HUES48 (cell line): ENCODE results near the gene ZMAT1.
"Not testable (repeated sequence)": the region's sequence is repeated elsewhere in the genome, so short reads cannot be mapped to it uniquely, and the experiment has no call there.

ENCODE experiments used
- H3K27ac ChIP-seq: one replicate; pipeline ENCODE4 v1.7.0; 2013; ENCODE audit warnings: low read depth, low read length, inconsistent platforms
- H3K27me3 ChIP-seq: 2 replicates; pipeline ENCODE4 v1.6.1; 2013; ENCODE audit warnings: mild to moderate bottlenecking, low read length; ENCODE audit not compliant: control insufficient read depth, insufficient read depth
- H3K36me3 ChIP-seq: 2 replicates; pipeline ENCODE4 v1.6.1; 2013; ENCODE audit warnings: low read length; ENCODE audit not compliant: control insufficient read depth, insufficient read depth
- H3K4me1 ChIP-seq: 2 replicates; pipeline ENCODE4 v1.6.1; 2013; ENCODE audit warnings: mild to moderate bottlenecking, low read length; ENCODE audit not compliant: control insufficient read depth, insufficient read depth
- H3K4me3 ChIP-seq: 2 replicates; pipeline ENCODE4 v1.5.1; 2013; ENCODE audit warnings: mild to moderate bottlenecking, low read depth, low read length
- H3K9ac ChIP-seq: 2 replicates; pipeline ENCODE4 v1.6.1; 2013; ENCODE audit warnings: mild to moderate bottlenecking, low read depth, low read length, moderate library complexity
- H3K9me3 ChIP-seq: 2 replicates; pipeline ENCODE4 v1.6.1; 2013; ENCODE audit warnings: low read length; ENCODE audit not compliant: control insufficient read depth, insufficient read depth

ZMAT1 gene

GRCh38 chrX:101931488-101932248 lies at the start of gene ZMAT1:
ZMAT1 (minus strand) TSS chrX:101932027; CDS start chrX:101932008, 19 bp downstream.
- Histone ChIP-seq H3K4me1 (peaks cover 11% of the 10 kb centered on the region; the same call in 1 of the 2 replicates), H3K9me3 (peaks cover 28% of the 10 kb centered on the region), H3K9ac (peak within 1 kb of the TSS; percentile 71; the same call in 1 of the 2 replicates), H3K27ac (peak within 1 kb of the TSS; percentile 95), H3K27me3 (peaks cover 10% of the 10 kb centered on the region), H3K4me3 (peak within 1 kb of the TSS; percentile 72), H3K36me3 (no peaks in the 10 kb centered on the region)

GRCh38 chrX:101977106-101977505 lies 45.3 kb upstream of the ZMAT1 start:
- Histone ChIP-seq H3K9ac (no peak overlapping the region), H3K27ac (no peak overlapping the region), H3K9me3 (peaks cover 47% of the 10 kb centered on the region), H3K4me3 (no peak overlapping the region), H3K27me3 (no peaks in the 10 kb centered on the region), H3K36me3 (no peaks in the 10 kb centered on the region), H3K4me1 (no peaks in the 10 kb centered on the region)

GRCh38 chrX:101973066-101973465 lies 41.2 kb upstream of the ZMAT1 start:
- no peaks in the 10 kb centered on the region for H3K4me1 ChIP-seq
- no peak overlapping the region for H3K27ac ChIP-seq
- no peak overlapping the region for H3K4me3 ChIP-seq
- no peaks in the 10 kb centered on the region for H3K36me3 ChIP-seq
- H3K9me3 ChIP-seq: peaks cover 39% of the 10 kb centered on the region
- no peaks in the 10 kb centered on the region for H3K27me3 ChIP-seq
- no peak overlapping the region for H3K9ac ChIP-seq

- not testable (repeated sequence) for H3K4me3 ChIP-seq, H3K36me3 ChIP-seq, H3K9ac ChIP-seq, H3K27ac ChIP-seq
- H3K4me1 ChIP-seq: peaks cover 18% of the 10 kb centered on the region; the same call in 1 of the 2 replicates
- peaks cover 52% of the 10 kb centered on the region for H3K9me3 ChIP-seq
- peaks cover 25% of the 10 kb centered on the region for H3K27me3 ChIP-seq
These were observed 33.2 kb upstream of the ZMAT1 start for GRCh38 chrX:101964923-101965539.

- Histone ChIP-seq H3K4me3 (no peak overlapping the region), H3K27me3 (peaks cover 41% of the 10 kb centered on the region), H3K9me3 (peaks cover 15% of the 10 kb centered on the region), H3K27ac (no peak overlapping the region), H3K36me3 (no peaks in the 10 kb centered on the region), H3K4me1 (peaks cover 18% of the 10 kb centered on the region; the same call in 1 of the 2 replicates), H3K9ac (no peak overlapping the region)
These were observed 26.3 kb upstream of the ZMAT1 start for GRCh38 chrX:101958139-101958538.

- Histone ChIP-seq H3K9ac (no peak overlapping the region), H3K36me3 (no peaks in the 10 kb centered on the region), H3K9me3 (peaks cover 13% of the 10 kb centered on the region; the same call in 1 of the 2 replicates), H3K4me3 (no peak overlapping the region), H3K27ac (no peak overlapping the region), H3K27me3 (peaks cover 36% of the 10 kb centered on the region), H3K4me1 (peaks cover 18% of the 10 kb centered on the region; the same call in 1 of the 2 replicates)
These were observed 25.3 kb upstream of the ZMAT1 start for GRCh38 chrX:101957174-101957573.

GRCh38 chrX:101956556-101956955 lies 24.7 kb upstream of the ZMAT1 start:
- no peaks in the 10 kb centered on the region for H3K36me3 ChIP-seq
- H3K4me1 ChIP-seq: peaks cover 13% of the 10 kb centered on the region; the same call in 1 of the 2 replicates
- no peak overlapping the region for H3K4me3 ChIP-seq
- H3K27ac ChIP-seq: no peak overlapping the region
- no peak overlapping the region for H3K9ac ChIP-seq
- peaks cover 30% of the 10 kb centered on the region for H3K27me3 ChIP-seq
- peaks cover 11% of the 10 kb centered on the region; the same call in 1 of the 2 replicates for H3K9me3 ChIP-seq

GRCh38 chrX:101950581-101950980 lies 18.8 kb upstream of the ZMAT1 start:
- H3K4me3 ChIP-seq: no peak overlapping the region
- H3K9ac ChIP-seq: no peak overlapping the region

GRCh38 chrX:101932249-101932570 lies 383 bp upstream of the ZMAT1 start:
- Histone ChIP-seq H3K9me3 (peaks cover 27% of the 10 kb centered on the region), H3K27me3 (peaks cover 10% of the 10 kb centered on the region), H3K4me1 (peaks cover 6% of the 10 kb centered on the region; the same call in 1 of the 2 replicates), H3K36me3 (no peaks in the 10 kb centered on the region), H3K27ac (peak overlapping the region; percentile 95), H3K9ac (no peak overlapping the region), H3K4me3 (no peak overlapping the region)

More at GRCh38 chrX:101950581-101950980, 18.8 kb upstream of the ZMAT1 start:
- H3K36me3 ChIP-seq: no peaks in the 10 kb centered on the region
- H3K9me3 ChIP-seq: peaks cover 13% of the 10 kb centered on the region
- no peaks in the 10 kb centered on the region for H3K27me3 ChIP-seq
- H3K27ac ChIP-seq: no peak overlapping the region
- no peaks in the 10 kb centered on the region for H3K4me1 ChIP-seq

GRCh38 chrX:101931136-101931487 lies 715 bp downstream of the ZMAT1 start:
- Histone ChIP-seq H3K4me3 (peak overlapping the region; percentile 72), H3K9ac (peak overlapping the region; percentile 71; the same call in 1 of the 2 replicates), H3K36me3 (no peaks in the 10 kb centered on the region), H3K9me3 (peaks cover 27% of the 10 kb centered on the region), H3K27ac (peak overlapping the region; percentile 95), H3K4me1 (peaks cover 11% of the 10 kb centered on the region; the same call in 1 of the 2 replicates), H3K27me3 (peaks cover 10% of the 10 kb centered on the region)

- Histone ChIP-seq H3K27ac (no peak overlapping the region), H3K9me3 (peaks cover 14% of the 10 kb centered on the region), H3K4me3 (no peak overlapping the region), H3K9ac (no peak overlapping the region), H3K4me1 (peaks cover 11% of the 10 kb centered on the region; the same call in 1 of the 2 replicates), H3K36me3 (no peaks in the 10 kb centered on the region), H3K27me3 (no peaks in the 10 kb centered on the region)
These were observed 6.1 kb downstream of the ZMAT1 start for GRCh38 chrX:101925733-101926132.
